MCF 10A (cell line): ENCODE measurements around the gene LRP8. TPM values are rescaled to one million over a fixed set of nuclear protein-coding genes. Genes with fewer than 3 reads are reported as not detected.

Experiments
- BruUV-seq: library from RNA; stranded (reverse); fragments of 400-500 nt; replicated peaks from 2 replicates; lab custom pipeline; 2021; lab: Mats Ljungman, UMichigan
- CTCF ChIA-PET: fragments of 300-600 bp; sonication (Branson Sonifier 250); formaldehyde crosslinking; extraction: SDS; loops from one replicate; lab custom pipeline; 2021; ENCODE audit warnings: antibody characterized with exemption, inconsistent platforms; lab: Yijun Ruan, JAX
- POLR2A ChIA-PET: fragments of 300-600, 350-650 bp; sonication (Branson Sonifier 250); formaldehyde crosslinking; extraction: SDS; loops from one replicate; lab custom pipeline; 2020; ENCODE audit warnings: antibody characterized with exemption, inconsistent platforms; lab: Yijun Ruan, JAX
- DNase-seq: peaks from one replicate; pipeline ENCODE4 v3.0.0-alpha.2; 2018; ENCODE audit not compliant: unreplicated experiment
- H3K27ac Mint-ChIP-seq: one replicate; pipeline ENCODE4 v1.8.0; 2022; ENCODE audit warnings: mild to moderate bottlenecking, low read depth, mixed read lengths; ENCODE audit not compliant: unreplicated experiment
- H3K27me3 Mint-ChIP-seq: one replicate; pipeline ENCODE4 v1.8.0; 2022; ENCODE audit warnings: mixed read lengths; ENCODE audit not compliant: insufficient read depth, unreplicated experiment
- H3K36me3 Mint-ChIP-seq: one replicate; pipeline ENCODE4 v1.8.0; 2022; ENCODE audit warnings: mild to moderate bottlenecking, moderate library complexity, mixed read lengths; ENCODE audit not compliant: insufficient read depth, unreplicated experiment
- H3K4me1 Mint-ChIP-seq: one replicate; pipeline ENCODE4 v1.8.0; 2022; ENCODE audit warnings: mixed read lengths; ENCODE audit not compliant: insufficient read depth, unreplicated experiment
- H3K4me3 Mint-ChIP-seq: one replicate; pipeline ENCODE4 v1.8.0; 2022; ENCODE audit warnings: mild to moderate bottlenecking, moderate library complexity, mixed read lengths; ENCODE audit not compliant: unreplicated experiment
- H3K9me3 Mint-ChIP-seq: one replicate; pipeline ENCODE4 v1.8.0; 2022; ENCODE audit warnings: mixed read lengths; ENCODE audit not compliant: unreplicated experiment
- intact Hi-C: fragments of 100-400 bp; cut with micrococcal nuclease; formaldehyde crosslinking; loops from 2 replicates; pipeline ENCODE4 v1.14.1; 2022
- total RNA-seq: library from RNA; stranded (reverse); gene quantifications from 2 replicates; pipeline ENCODE4 v1.2.3, GENCODE V29; 2022
- TF ChIP-seq, protein P1 (sequence below): fragments of 200-600 bp; IDR thresholded peaks from one replicate; pipeline ENCODE4 v1.8.0; 2022; ENCODE audit warnings: antibody characterized with exemption, mild to moderate bottlenecking; ENCODE audit not compliant: unreplicated experiment

Gene LRP8
- total RNA-seq, 1 experiment from 2014 or later, result 21.8 TPM

DNA sequence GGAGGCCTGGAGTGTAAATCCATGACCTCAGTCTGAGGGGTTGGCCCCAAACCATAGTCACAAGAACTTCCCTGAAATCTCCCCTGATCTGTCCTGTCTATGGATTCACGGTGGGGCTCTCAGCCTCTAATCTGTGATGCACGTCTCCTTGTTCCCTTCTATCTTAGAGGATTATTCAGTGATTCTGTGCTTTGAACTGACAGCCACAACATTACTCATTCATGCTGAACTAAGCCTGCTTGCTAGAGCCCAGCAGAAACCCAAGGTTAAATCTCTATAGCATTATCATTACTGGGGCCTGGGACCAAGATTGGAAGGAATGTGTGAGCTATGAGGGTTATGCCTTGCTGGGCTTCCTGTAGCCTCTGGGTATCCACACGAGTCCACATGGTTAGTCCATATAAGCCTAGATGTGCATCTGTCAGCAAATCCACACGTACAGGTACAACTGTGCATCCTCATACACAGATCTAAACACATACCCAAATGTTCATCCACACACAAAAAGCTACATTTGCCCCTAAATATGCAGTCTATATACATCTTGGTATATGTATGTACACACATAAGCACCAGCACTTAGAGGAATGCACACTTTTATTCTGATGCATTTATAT, 67.1 kb downstream of the LRP8 start:
- BruUV-seq, result no TSS peak
- Mint-ChIP-seq H3K4me3 (no peak overlapping the region), H3K27ac (no peak overlapping the region), H3K4me1 (no peaks in the 10 kb centered on the region), H3K9me3 (no peaks in the 10 kb centered on the region), H3K36me3 (peaks cover 22% of the 10 kb centered on the region), H3K27me3 (no peaks in the 10 kb centered on the region)
- intact Hi-C loops, result no loop called here
- no peak for DNase-seq
- ChIA-PET CTCF (interaction anchor here (0.7 to 1.7 kb wide), 3 partner anchors 133 to 504 kb away, joined by 3 to 7 read pairs (median 3); no protein-coding TSS in a partner anchor), POLR2A (no interaction called here)
- TF ChIP-seq, protein P1, sequence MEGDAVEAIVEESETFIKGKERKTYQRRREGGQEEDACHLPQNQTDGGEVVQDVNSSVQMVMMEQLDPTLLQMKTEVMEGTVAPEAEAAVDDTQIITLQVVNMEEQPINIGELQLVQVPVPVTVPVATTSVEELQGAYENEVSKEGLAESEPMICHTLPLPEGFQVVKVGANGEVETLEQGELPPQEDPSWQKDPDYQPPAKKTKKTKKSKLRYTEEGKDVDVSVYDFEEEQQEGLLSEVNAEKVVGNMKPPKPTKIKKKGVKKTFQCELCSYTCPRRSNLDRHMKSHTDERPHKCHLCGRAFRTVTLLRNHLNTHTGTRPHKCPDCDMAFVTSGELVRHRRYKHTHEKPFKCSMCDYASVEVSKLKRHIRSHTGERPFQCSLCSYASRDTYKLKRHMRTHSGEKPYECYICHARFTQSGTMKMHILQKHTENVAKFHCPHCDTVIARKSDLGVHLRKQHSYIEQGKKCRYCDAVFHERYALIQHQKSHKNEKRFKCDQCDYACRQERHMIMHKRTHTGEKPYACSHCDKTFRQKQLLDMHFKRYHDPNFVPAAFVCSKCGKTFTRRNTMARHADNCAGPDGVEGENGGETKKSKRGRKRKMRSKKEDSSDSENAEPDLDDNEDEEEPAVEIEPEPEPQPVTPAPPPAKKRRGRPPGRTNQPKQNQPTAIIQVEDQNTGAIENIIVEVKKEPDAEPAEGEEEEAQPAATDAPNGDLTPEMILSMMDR, result no peak

DNA sequence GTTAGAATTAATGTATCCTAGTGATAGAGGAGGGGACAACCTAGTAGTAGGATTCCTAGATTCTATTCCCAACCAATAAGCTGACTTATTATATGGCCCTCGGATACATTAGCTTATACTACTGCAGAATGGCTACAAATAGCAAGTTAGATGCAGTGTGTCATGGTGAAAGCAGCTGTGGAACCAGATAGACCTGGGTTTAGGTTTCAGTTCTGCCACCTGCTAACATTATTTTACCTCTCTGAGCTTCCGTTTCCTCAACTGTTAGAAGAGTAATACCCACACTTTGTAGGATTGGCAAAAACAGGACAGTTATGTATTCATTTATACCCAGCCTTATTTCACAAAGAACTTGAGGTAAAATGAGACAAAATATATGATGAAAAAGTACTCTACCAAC, 67.9 kb downstream of the LRP8 start:
- intact Hi-C loops, result no loop called here
- H3K4me3 Mint-ChIP-seq, result no peak overlapping the region
- no TSS peak for BruUV-seq
- POLR2A ChIA-PET, result no interaction called here
- no peak for DNase-seq
- peaks cover 15% of the 10 kb centered on the region for H3K36me3 Mint-ChIP-seq
- H3K9me3 Mint-ChIP-seq, result no peaks in the 10 kb centered on the region
- no peaks in the 10 kb centered on the region for H3K27me3 Mint-ChIP-seq
- no peaks in the 10 kb centered on the region for H3K4me1 Mint-ChIP-seq
- TF ChIP-seq, protein P1, result no peak
- no peak overlapping the region for H3K27ac Mint-ChIP-seq
- CTCF ChIA-PET, result interaction anchor here (0.5 to 1.1 kb wide), 4 partner anchors 18 to 189 kb away, joined by 3 to 4 read pairs (median 3); no protein-coding TSS in a partner anchor

DNA sequence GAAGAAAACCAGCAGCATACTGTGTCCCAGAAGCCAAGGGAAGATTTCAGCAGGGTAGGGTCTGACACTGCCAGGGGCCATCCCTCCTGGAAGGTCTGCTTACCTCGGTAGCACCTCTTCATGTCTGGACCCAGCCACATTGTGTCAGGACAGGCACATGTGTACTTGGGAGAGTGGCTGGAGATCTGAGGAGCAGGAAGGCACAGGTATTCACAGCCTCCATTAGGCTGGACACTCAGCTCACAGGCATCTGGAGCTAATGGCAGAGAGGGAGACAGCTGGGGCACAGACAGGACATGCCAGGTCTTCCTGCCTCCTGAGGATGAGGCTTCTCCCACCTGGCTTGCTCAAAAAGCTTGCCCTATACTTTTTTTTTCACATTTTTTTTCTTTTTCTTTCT, 69.7 kb downstream of the LRP8 start:
- TF ChIP-seq, protein P1, result no peak
- Mint-ChIP-seq H3K27ac (no peak overlapping the region), H3K4me1 (no peaks in the 10 kb centered on the region), H3K4me3 (no peak overlapping the region), H3K9me3 (no peaks in the 10 kb centered on the region), H3K36me3 (peaks cover 15% of the 10 kb centered on the region), H3K27me3 (no peaks in the 10 kb centered on the region)
- no peak for DNase-seq
- ChIA-PET POLR2A (no interaction called here), CTCF (interaction anchor here (0.6 to 1.2 kb wide), 2 partner anchors 8 to 137 kb away, joined by 3 to 4 read pairs; no protein-coding TSS in a partner anchor)
- no TSS peak for BruUV-seq
- intact Hi-C loops, result no loop called here

DNA sequence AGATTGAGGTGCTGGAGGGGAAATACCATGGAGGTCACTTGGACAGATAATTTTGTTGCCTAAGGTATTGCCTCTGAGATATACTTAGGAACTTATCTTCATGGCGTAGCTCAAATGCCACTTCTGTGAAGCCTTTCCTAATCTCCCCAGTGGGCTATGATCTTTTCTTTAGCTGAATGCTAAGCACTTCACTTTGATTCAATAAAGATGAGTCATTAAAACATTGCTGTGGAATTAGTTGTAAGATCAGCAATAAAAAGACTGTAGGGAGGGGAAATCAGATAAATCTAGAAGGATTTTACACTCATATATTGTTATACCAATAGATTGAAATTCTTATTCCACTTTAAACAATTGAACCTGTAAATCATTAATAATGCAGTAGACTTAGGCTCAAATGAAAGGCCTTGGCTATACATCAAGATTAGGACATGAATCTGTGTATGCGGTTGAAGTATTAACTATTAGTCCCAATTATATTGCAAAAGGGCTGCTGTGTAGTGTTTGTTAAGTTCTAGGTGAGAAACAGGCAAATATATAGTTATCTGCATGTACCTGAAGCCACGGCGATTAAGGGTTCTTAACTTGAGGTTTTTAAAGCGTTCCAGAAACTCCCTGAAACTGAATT, 70.3 kb downstream of the LRP8 start:
- no peak for DNase-seq
- H3K4me3 Mint-ChIP-seq, result no peak overlapping the region
- intact Hi-C loops, result no loop called here
- CTCF ChIA-PET, result interaction anchor here (0.6 to 1.6 kb wide), 4 partner anchors 8 to 138 kb away, joined by 3 to 6 read pairs (median 4); no protein-coding TSS in a partner anchor
- no peak overlapping the region for H3K27ac Mint-ChIP-seq
- TF ChIP-seq, protein P1, result no peak
- no peaks in the 10 kb centered on the region for H3K27me3 Mint-ChIP-seq
- POLR2A ChIA-PET, result no interaction called here
- no TSS peak for BruUV-seq
- no peaks in the 10 kb centered on the region for H3K9me3 Mint-ChIP-seq
- no peaks in the 10 kb centered on the region for H3K4me1 Mint-ChIP-seq
- H3K36me3 Mint-ChIP-seq, result peaks cover 15% of the 10 kb centered on the region
